HG03108 (cell line): Measurements from ENCODE around the gene IGSF21.

Source experiments
- ATAC-seq: cut with Tn5 transposase; IDR thresholded peaks from one replicate; pipeline ENCODE4 v1.9.1; 2021; ENCODE audit warnings: moderate library complexity; ENCODE audit not compliant: unreplicated experiment

Gene IGSF21

GRCh38 chr1:18203645-18204044 lies 96.0 kb downstream of the IGSF21 start:
- ATAC-seq: no peak

GRCh38 chr1:18204575-18204974 lies 97.0 kb downstream of the IGSF21 start:
- ATAC-seq: no peak

- ATAC-seq: no peak
These were observed 97.7 kb downstream of the IGSF21 start for GRCh38 chr1:18205319-18205718.

- no peak for ATAC-seq
These were observed 104.2 kb downstream of the IGSF21 start for GRCh38 chr1:18211764-18212163.

GRCh38 chr1:18217398-18218043 lies 109.9 kb downstream of the IGSF21 start:
- ATAC-seq: no peak

GRCh38 chr1:18229625-18230024 lies 122.0 kb downstream of the IGSF21 start:
- ATAC-seq: no peak

- no peak for ATAC-seq
These were observed 122.7 kb downstream of the IGSF21 start for GRCh38 chr1:18230321-18230720.

- no peak for ATAC-seq
These were observed 123.2 kb downstream of the IGSF21 start for GRCh38 chr1:18230840-18231239.

GRCh38 chr1:18232052-18232451 lies 124.5 kb downstream of the IGSF21 start:
- ATAC-seq: no peak

GRCh38 chr1:18233176-18233864 lies 125.7 kb downstream of the IGSF21 start:
- ATAC-seq: no peak

GRCh38 chr1:18234790-18235242 lies 127.2 kb downstream of the IGSF21 start:
- ATAC-seq: no peak

GRCh38 chr1:18237371-18237770 lies 129.8 kb downstream of the IGSF21 start:
- ATAC-seq: no peak

- no peak for ATAC-seq
These were observed 130.6 kb downstream of the IGSF21 start for GRCh38 chr1:18238190-18238589.

GRCh38 chr1:18239671-18240070 lies 132.1 kb downstream of the IGSF21 start:
- no peak for ATAC-seq

GRCh38 chr1:18240906-18241305 lies 133.3 kb downstream of the IGSF21 start:
- no peak for ATAC-seq

GRCh38 chr1:18241891-18242290 lies 134.3 kb downstream of the IGSF21 start:
- ATAC-seq: no peak

- ATAC-seq: no peak
These were observed 136.0 kb downstream of the IGSF21 start for GRCh38 chr1:18243503-18244175.

GRCh38 chr1:18244762-18245161 lies 137.2 kb downstream of the IGSF21 start:
- ATAC-seq: no peak

- ATAC-seq: no peak
These were observed 138.0 kb downstream of the IGSF21 start for GRCh38 chr1:18245647-18246046.

GRCh38 chr1:18246543-18246942 lies 138.9 kb downstream of the IGSF21 start:
- no peak for ATAC-seq

- no peak for ATAC-seq
These were observed 139.6 kb downstream of the IGSF21 start for GRCh38 chr1:18247151-18247550.

- no peak for ATAC-seq
These were observed 142.0 kb downstream of the IGSF21 start for GRCh38 chr1:18249631-18250030.
